Stimulated activated naive CD8-positive, alpha-beta T cell treated with anti-CD3 and anti-CD28 coated beads, Interleukin-15, Interleukin-2, amounts not matched to agents 100 ng/mL and 50 ng/mL, for 24 hours (primary cell): ENCODE data around the gene ALPL.
"Not testable (repeated sequence)": the region's sequence is repeated elsewhere in the genome, so short reads cannot be mapped to it uniquely, and the experiment has no call there.

Experiments
- H3K27ac Mint-ChIP-seq: one replicate; pipeline ENCODE4 v1.8.0; 2021; ENCODE audit warnings: mild to moderate bottlenecking, mixed read lengths
- H3K27me3 Mint-ChIP-seq: one replicate; pipeline ENCODE4 v1.8.0; 2021; ENCODE audit warnings: mixed read lengths
- H3K36me3 Mint-ChIP-seq: one replicate; pipeline ENCODE4 v1.8.0; 2021; ENCODE audit warnings: low read depth, mixed read lengths
- H3K4me1 Mint-ChIP-seq: one replicate; pipeline ENCODE4 v1.8.0; 2021; ENCODE audit warnings: low read depth, mixed read lengths
- H3K4me3 Mint-ChIP-seq: one replicate; pipeline ENCODE4 v1.8.0; 2021; ENCODE audit warnings: mild to moderate bottlenecking, mixed read lengths
- H3K9me3 Mint-ChIP-seq: one replicate; pipeline ENCODE4 v1.8.0; 2021; ENCODE audit warnings: mixed read lengths

Gene ALPL

DNA sequence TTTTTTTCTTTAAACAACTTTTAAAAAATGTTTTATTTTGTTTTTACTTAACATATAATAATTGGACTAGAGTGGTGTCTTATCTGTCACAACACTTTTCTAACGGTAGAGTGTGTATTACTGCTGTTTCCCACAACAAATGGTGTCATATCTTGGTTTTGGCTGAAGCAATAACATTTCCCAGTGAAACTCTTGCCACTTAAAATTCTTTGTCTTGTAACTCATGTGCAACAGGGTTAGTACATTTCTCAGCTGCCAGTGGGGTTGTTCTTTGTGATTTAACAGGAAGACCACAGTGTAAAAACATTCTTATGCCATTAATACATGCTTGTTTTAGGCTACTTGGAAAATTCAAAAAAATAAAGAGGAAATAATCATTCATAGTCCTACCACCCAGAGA lies 43.5 kb downstream of the ALPL start:
- Mint-ChIP-seq H3K27ac (no peak overlapping the region), H3K4me1 (no peaks in the 10 kb centered on the region), H3K36me3 (no peaks in the 10 kb centered on the region), H3K4me3 (no peak overlapping the region), H3K27me3 (peaks cover 39% of the 10 kb centered on the region), H3K9me3 (no peaks in the 10 kb centered on the region)

DNA sequence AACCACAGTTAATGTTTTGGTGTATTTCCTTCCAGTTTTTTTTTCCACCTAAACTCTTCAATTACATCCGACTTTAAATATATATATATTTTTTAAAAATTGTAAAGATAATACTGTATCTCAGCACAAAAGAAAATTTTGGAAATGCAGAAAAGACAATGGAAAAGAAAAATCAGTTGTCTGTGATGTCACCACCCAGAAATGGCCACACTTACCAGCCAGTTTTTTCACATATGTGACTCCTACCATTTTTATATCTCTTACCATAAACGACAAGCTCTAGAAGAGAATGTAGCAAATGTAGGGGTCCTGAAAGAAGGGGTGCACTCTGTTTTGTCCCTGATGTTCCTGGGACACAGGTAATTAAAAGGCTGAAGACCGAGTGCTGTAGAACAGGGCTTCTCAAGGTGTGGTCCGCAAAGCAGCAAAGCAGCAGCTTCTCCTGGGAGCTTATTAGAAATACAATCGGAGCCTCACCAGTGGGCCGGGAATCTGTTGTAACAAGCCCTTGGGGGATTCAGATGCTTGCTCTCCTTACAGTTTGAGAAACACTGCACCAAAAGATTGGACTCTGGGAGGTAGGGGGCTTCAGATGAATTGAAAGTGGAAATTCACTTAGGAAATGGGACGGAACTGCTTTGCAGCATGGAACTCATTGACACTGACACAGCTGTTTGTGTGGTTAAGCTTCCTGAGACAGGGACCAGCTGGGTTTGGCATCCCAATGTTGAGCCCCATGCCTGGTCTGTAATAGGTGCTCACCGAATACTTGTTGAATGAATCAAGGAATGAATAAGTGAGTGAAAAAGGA lies 44.1 kb downstream of the ALPL start:
- no peak overlapping the region for H3K27ac Mint-ChIP-seq
- peaks cover 39% of the 10 kb centered on the region for H3K27me3 Mint-ChIP-seq
- H3K9me3 Mint-ChIP-seq: no peaks in the 10 kb centered on the region
- no peak overlapping the region for H3K4me3 Mint-ChIP-seq
- no peaks in the 10 kb centered on the region for H3K36me3 Mint-ChIP-seq
- no peaks in the 10 kb centered on the region for H3K4me1 Mint-ChIP-seq

DNA sequence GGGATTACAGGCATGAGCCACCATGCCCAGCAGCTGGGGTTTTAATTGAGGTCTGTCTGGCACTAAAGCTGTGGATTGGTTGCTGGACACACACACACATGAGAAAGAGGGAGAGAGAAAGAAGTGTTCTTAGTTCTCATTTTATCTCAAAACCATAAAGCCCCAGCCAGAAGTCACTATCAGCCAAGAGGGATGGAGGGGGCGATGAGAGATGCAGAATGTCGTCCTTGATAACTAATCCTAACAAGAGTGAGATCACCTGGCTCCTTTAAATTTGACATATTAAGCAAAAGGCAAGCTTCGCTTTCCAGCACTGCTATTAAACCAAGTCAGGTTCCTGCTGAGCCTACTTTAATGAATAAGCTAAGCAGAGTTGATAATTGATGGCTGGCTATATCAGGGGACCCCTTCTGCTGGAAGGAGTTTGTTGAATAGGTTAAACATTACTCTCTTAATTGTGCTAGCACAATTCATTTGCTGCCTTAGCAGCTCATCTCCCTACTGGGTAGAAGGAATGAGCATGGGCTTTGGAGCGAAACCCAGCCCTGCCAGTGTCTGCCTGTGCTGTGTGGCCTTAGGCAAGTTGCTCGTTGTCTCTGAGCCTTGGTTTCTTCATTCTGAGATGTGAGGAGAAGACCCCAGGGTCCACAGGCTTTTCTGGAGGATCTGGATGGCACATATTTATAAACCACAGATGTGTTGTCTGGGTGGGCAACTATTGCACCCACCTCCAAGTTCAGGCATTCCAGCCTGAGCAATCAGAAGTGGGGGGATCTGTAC lies 50.8 kb downstream of the ALPL start:
- Mint-ChIP-seq H3K36me3 (no peaks in the 10 kb centered on the region), H3K27me3 (peaks cover 17% of the 10 kb centered on the region), H3K4me3 (no peak overlapping the region), H3K27ac (no peak overlapping the region), H3K9me3 (no peaks in the 10 kb centered on the region), H3K4me1 (no peaks in the 10 kb centered on the region)

DNA sequence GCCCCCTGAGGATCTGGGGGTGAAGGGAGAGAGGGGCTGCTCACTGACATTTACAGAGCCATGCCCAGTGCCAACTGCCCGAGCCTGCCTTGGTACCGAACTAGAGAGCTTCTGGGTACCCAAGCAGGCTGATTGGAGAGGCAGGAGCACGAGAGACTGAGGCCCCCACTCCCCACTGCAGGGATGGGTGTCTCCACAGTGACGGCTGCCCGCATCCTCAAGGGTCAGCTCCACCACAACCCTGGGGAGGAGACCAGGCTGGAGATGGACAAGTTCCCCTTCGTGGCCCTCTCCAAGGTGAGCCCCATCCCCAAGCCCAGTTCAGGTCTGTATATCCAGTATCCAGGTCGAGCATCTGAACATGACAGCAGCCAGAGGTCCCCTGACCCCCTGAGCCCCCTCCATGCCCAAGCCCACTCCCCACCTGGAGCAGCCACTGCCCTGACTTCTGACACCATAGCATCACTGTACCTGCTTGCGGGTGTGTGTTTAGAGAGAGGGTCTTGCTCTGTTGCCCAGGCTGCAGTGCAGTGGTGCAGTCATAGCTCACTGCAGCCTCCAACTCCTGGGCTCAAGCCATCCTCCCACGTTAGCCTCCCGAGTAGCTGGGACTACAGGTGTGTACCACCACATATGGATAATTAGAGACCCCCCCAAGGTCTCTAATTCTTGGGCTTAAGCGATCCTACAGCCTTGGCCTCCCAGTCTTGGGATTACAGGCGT lies 51.9 kb downstream of the ALPL start:
- Mint-ChIP-seq H3K27ac (no peak overlapping the region), H3K36me3 (no peaks in the 10 kb centered on the region), H3K4me3 (no peak overlapping the region), H3K27me3 (peaks cover 14% of the 10 kb centered on the region), H3K9me3 (no peaks in the 10 kb centered on the region), H3K4me1 (no peaks in the 10 kb centered on the region)

GRCh38 chr1:21562896-21563295 lies 53.7 kb downstream of the ALPL start:
- Mint-ChIP-seq H3K27ac (no peak overlapping the region), H3K9me3 (no peaks in the 10 kb centered on the region), H3K4me1 (no peaks in the 10 kb centered on the region), H3K27me3 (peaks cover 6% of the 10 kb centered on the region), H3K36me3 (no peaks in the 10 kb centered on the region), H3K4me3 (no peak overlapping the region)

- Mint-ChIP-seq H3K27ac (no peak overlapping the region), H3K27me3 (peaks cover 6% of the 10 kb centered on the region), H3K36me3 (no peaks in the 10 kb centered on the region), H3K4me1 (no peaks in the 10 kb centered on the region), H3K4me3 (no peak overlapping the region), H3K9me3 (no peaks in the 10 kb centered on the region)
Observed at GRCh38 chr1:21563971-21564370, 54.7 kb downstream of the ALPL start.

GRCh38 chr1:21564521-21565095 lies 55.4 kb downstream of the ALPL start:
- Mint-ChIP-seq H3K27ac (no peak overlapping the region), H3K36me3 (no peaks in the 10 kb centered on the region), H3K4me3 (no peak overlapping the region), H3K9me3 (no peaks in the 10 kb centered on the region), H3K27me3 (peaks cover 1% of the 10 kb centered on the region), H3K4me1 (no peaks in the 10 kb centered on the region)

DNA sequence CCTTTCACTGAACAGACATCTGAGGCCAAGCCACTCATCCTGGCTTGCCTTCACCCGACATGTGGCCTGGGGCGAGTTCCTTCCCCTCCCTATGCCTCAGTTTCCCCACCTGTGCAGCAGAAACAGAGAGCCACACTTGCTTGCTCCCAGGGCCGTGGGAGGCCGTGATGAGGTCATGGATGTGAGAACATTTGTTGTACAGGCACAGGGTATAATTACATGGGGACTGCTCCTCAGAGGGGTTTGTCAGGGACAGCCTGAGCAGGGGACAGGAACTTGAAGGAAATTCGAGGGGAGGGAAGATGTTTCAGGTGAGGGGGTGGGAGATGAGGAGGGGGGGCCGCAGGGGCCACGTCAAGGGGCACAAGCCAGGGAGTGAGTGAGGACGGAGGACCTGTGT lies 56.1 kb downstream of the ALPL start:
- Mint-ChIP-seq H3K4me1 (no peaks in the 10 kb centered on the region), H3K27me3 (no peaks in the 10 kb centered on the region), H3K4me3 (no peak overlapping the region), H3K36me3 (no peaks in the 10 kb centered on the region), H3K27ac (no peak overlapping the region), H3K9me3 (no peaks in the 10 kb centered on the region)

- H3K4me1 Mint-ChIP-seq, H3K9me3 Mint-ChIP-seq, H3K27ac Mint-ChIP-seq, H3K27me3 Mint-ChIP-seq, H3K4me3 Mint-ChIP-seq, H3K36me3 Mint-ChIP-seq: not testable (repeated sequence)
Observed at GRCh38 chr1:21566361-21566760, 57.1 kb downstream of the ALPL start.

- H3K27ac Mint-ChIP-seq: no peak overlapping the region
Observed at GRCh38 chr1:21567241-21568005, 58.2 kb downstream of the ALPL start.

GRCh38 chr1:21568006-21568746 lies 59.0 kb downstream of the ALPL start:
- Mint-ChIP-seq H3K27me3 (peaks cover 10% of the 10 kb centered on the region), H3K9me3 (no peaks in the 10 kb centered on the region), H3K27ac (no peak overlapping the region), H3K4me1 (no peaks in the 10 kb centered on the region), H3K4me3 (no peak overlapping the region), H3K36me3 (no peaks in the 10 kb centered on the region)

More at GRCh38 chr1:21567241-21568005, 58.2 kb downstream of the ALPL start:
- Mint-ChIP-seq H3K36me3 (no peaks in the 10 kb centered on the region), H3K4me1 (no peaks in the 10 kb centered on the region), H3K27me3 (peaks cover 3% of the 10 kb centered on the region), H3K4me3 (no peak overlapping the region), H3K9me3 (no peaks in the 10 kb centered on the region)

DNA sequence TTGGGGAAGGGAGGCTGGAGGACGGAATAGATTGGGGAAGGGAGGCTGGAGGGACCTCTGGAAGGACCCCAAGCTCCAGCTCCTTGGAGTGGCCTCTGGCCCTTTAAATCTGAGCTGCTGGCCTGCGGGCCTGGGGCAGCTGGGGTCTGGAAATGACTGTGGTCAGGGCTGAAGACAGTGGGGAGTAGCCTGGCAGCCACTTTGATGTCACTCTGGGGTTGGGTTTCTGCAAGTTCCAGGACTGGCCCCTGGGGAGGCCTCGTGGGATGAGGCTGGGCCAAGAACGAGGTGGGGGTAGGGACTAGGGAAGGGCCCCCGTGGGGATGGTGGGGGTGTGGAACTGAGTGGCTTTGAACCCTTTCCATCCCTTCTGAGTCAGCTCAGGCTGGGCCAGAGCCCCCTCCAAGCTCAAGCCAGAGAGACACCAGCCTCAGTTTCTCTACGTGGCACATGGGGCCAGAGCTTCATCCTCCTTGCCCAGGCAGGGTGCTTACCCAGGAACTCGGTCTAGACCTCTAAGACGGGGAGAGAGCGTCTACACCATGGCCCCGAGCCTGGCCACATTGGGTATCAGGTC lies 59.7 kb downstream of the ALPL start:
- Mint-ChIP-seq H3K27ac (no peak overlapping the region), H3K4me1 (no peaks in the 10 kb centered on the region), H3K36me3 (no peaks in the 10 kb centered on the region), H3K4me3 (no peak overlapping the region), H3K27me3 (peaks cover 15% of the 10 kb centered on the region), H3K9me3 (no peaks in the 10 kb centered on the region)

- no peaks in the 10 kb centered on the region for H3K9me3 Mint-ChIP-seq
- no peak overlapping the region for H3K27ac Mint-ChIP-seq
- no peaks in the 10 kb centered on the region for H3K4me1 Mint-ChIP-seq
- H3K27me3 Mint-ChIP-seq: peaks cover 20% of the 10 kb centered on the region
- no peaks in the 10 kb centered on the region for H3K36me3 Mint-ChIP-seq
- no peak overlapping the region for H3K4me3 Mint-ChIP-seq
Observed at GRCh38 chr1:21569820-21570527, 60.8 kb downstream of the ALPL start.
